Activated CD8-positive, alpha-beta memory T cell treated with anti-CD3 and anti-CD28 coated beads for 1 hour (primary cell): Measurements from ENCODE around the gene ARL14.

Experiments
- DNase-seq, 2 donors: peaks; one replicate each; pipeline ENCODE4 v3.0.0-alpha.2; 2020; ENCODE audit warnings: low read depth in 1 of 2; ENCODE audit errors: extremely low read depth in 1 of 2

ARL14 gene

GRCh38 chr3:160719710-160720109 is 42.8 kb downstream of the ARL14 start:
- no peak for DNase-seq

GRCh38 chr3:160720123-160720746 is 43.3 kb downstream of the ARL14 start:
- DNase-seq = no peak

- DNase-seq = no peak
Observed at GRCh38 chr3:160722331-160722730, 45.4 kb downstream of the ARL14 start.

- DNase-seq = no peak
Observed at GRCh38 chr3:160725338-160725737, 48.4 kb downstream of the ARL14 start.
